Stimulated activated CD8-positive, alpha-beta memory T cell treated with anti-CD3 and anti-CD28 coated beads, Interleukin-7, amount 100 ng/mL, for 24 hours (primary cell): ENCODE measurements around the gene DOP1A.

Experiments
- DNase-seq: peaks from one replicate; pipeline ENCODE4 v3.0.0-alpha.2; 2020; ENCODE audit warnings: low read depth

DOP1A gene, protein sequence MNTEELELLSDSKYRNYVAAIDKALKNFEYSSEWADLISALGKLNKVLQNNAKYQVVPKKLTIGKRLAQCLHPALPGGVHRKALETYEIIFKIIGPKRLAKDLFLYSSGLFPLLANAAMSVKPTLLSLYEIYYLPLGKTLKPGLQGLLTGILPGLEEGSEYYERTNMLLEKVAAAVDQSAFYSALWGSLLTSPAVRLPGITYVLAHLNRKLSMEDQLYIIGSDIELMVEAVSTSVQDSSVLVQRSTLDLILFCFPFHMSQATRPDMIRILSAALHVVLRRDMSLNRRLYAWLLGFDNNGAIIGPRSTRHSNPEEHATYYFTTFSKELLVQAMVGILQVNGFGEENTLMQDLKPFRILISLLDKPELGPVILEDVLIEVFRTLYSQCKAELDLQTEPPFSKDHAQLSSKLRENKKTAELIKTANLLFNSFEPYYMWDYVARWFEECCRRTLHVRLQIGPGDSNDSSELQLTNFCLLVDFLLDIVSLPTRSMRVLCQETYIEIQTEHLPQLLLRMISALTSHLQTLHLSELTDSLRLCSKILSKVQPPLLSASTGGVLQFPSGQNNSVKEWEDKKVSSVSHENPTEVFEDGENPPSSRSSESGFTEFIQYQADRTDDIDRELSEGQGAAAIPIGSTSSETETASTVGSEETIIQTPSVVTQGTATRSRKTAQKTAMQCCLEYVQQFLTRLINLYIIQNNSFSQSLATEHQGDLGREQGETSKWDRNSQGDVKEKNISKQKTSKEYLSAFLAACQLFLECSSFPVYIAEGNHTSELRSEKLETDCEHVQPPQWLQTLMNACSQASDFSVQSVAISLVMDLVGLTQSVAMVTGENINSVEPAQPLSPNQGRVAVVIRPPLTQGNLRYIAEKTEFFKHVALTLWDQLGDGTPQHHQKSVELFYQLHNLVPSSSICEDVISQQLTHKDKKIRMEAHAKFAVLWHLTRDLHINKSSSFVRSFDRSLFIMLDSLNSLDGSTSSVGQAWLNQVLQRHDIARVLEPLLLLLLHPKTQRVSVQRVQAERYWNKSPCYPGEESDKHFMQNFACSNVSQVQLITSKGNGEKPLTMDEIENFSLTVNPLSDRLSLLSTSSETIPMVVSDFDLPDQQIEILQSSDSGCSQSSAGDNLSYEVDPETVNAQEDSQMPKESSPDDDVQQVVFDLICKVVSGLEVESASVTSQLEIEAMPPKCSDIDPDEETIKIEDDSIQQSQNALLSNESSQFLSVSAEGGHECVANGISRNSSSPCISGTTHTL (N-terminal part only)

DNA sequence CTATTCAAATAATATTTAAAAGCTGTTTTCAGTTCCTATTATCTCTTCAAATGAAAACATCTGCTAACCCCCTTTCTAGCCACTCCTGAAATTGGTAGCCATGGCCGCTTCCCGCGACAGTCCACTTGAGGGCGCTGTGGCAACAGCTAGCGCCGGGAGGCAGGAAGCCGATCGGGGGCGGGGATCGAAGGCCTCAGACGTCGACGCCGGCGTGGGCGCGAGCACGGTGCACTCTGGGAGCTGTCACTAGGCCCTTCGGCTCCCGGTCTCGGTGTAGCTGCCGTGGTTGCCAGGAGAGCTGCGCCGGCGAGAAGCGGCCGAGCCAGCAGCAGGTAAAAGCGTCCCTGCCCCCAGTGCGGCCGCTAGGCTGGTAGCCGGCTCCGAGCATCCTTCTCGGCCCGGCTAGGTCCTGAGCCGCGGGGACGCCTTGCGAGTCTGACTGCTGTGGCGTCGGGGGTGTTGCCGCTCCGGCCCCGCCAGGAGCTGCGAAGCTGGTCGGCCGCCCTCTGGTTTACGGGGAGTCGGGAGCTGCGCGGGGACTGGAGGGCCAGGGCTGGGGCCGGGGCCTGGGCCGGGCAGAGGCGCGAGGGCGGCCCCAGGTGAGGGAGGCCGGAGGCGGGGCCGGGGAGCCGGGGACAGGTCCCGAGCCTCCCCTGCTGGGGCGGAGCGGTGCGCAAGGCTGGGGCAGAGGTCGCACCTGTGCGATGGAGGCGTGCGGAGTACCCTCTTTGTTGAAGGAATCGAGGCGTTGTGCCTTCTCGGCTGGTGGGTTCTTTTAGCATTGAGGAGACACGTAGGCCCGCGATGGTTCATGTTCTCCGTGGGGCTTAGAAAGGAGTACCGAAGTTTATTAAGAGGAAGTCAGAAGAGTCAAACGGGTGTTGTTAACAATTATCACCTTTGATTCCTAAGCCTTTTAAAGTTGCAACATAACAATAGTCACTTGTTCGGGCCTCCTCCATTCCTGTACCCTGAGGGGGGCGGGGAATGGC, at the start of gene DOP1A:
Gene DOP1A, plus strand, starts transcription at position 224 of the 992 bp plus-strand sequence. CDS start 29,307 bp downstream, outside the sequence.
- DNase-seq = peak; percentile 95

DNA sequence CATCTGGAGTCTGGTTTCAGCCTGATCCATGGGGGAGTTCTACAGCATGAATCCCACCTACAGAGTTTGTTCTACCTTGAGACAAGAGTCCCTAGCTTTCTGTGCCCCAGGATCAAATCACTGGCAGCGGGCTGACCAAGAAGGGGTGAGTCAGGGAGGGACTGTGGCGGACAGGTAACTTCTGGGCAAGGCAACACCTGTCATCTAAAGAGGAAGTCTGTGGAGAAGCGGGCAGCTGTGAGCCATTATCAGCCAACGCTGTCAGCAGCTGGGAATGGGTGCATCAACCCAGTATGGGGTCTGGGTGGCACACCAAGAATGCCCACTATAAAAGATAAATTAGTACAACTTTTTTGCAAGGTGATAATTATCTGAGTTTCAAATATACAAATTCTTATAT, 47.7 kb upstream of the DOP1A start:
- DNase-seq = no peak

DNA sequence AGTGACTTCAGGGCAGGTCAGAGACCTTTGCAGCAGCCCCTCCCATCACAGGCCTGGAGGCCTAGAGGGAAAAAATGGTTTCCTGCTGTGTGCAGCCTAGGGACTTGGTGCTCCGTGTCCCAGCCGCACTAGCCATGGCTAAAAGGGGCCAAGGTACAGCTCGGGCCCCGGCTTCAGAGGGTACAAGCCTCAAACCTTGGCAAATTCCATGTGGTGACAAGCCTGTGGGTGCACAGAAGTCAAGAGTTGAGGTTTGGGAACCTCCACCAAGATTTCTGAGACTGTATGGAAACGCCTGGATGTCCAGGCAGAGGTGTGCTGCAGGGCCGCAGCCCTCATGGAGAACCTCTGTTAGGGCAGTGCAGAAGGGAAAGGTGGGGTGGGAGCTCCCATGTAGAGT, 35.8 kb upstream of the DOP1A start:
- DNase-seq = no peak

DNA sequence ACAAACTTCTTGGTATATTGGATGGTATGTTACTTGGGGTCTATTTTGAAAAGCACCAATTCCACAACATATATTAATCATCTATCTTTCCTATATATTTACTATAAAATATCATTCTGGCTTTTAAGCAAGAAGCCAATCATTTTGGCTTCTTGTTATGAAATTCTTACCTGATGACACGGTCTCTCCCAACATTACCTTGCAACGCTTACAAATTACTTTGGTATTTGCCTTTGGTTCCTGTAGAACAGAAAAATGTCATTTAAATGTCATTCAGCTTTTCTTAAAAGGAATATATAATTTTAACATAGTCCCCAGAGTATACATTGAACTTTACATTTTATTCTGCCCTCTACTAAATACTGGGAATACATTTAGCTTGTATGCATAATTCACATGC, 29.2 kb upstream of the DOP1A start:
- DNase-seq = no peak

DNA sequence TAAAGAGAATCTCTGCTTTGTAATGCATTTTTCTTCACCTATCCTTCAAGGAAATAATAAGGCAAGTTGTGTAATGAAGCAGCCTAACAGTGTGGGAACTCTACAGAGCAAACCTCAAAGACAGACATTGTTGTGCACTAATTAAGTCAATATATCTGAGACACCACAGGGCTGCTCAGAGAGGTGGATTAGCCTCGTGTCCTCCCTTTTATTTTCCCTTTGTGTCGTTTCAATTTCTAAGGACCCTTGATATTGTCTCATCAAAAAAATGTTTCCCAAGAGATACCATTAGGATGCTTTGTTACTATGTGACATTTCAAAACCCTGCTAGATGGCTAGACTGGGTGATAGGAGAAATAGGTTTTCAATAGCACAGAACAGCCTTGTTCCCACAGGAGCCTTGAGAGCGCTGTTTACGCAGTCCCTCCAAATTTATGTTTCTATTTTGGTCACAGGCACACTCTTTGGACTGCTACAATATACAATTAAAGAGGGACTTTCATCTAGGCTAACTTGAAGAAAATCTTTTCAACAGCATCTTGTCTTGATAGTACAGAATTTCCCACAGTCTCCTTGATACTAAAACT, 24.9 kb upstream of the DOP1A start:
- DNase-seq = no peak

DNA sequence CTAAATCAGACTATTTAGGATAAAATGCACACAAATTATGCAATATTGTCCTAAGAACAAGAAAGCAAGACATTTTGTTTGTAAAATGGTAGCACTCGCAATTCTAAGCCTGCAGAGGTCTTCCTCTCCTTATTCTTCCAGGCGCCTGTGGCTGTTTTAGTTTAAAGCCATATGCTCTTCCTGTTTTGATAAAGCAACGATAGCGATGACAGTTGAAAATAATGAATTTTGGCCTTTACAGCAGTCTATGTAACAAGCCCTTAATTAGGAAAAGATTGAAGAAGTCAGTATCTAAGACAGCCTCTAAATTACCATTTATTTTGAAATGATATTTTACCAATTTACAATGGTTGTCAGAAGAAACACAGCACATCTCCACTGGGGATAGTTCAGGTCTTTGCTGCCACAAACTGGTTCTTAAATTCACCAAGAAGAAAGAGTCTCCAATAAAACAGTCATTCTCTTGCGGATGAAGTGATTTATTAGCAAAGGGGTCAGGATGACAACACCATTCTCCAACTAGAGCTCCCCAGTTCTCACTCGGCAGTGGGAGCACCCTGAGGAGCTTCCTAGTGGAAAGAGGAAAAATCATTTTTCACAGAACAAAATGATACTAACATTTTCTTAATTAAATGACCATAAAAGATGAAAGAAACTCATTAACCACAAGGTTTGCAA, 23.2 kb upstream of the DOP1A start:
- DNase-seq = no peak

DNA sequence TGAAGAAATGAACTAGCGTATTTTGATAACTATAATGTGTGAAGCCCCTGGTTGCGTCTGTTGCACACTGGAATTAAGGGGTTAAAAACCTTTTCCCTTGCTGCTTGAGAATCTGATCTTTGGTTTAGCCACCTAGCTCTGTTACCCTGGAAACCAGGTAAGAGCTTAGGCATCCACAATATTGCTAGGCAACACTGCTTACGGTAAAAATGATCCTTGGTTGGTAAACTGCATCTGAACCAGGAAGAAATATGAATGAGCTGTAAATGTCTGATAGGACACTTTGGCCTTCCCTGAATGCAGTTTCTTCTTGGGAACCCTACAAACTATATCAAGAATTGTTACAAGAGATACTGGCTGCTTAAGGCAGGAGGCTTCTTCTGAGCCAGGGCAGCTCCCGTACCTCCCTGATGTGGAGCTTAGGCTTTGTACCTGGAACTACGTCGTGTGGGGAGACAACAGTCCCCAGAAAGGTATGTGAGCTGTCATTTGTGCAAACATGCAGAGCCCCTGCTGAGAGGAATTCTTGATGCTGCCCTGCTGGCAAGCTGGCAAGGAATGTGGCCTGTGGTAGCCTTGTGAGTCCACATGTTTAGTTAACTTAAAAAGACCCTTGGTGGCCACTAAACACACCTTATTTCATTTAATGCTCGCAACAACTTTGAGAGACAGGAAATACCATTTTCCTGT, 20.3 kb upstream of the DOP1A start:
- no peak for DNase-seq

DNA sequence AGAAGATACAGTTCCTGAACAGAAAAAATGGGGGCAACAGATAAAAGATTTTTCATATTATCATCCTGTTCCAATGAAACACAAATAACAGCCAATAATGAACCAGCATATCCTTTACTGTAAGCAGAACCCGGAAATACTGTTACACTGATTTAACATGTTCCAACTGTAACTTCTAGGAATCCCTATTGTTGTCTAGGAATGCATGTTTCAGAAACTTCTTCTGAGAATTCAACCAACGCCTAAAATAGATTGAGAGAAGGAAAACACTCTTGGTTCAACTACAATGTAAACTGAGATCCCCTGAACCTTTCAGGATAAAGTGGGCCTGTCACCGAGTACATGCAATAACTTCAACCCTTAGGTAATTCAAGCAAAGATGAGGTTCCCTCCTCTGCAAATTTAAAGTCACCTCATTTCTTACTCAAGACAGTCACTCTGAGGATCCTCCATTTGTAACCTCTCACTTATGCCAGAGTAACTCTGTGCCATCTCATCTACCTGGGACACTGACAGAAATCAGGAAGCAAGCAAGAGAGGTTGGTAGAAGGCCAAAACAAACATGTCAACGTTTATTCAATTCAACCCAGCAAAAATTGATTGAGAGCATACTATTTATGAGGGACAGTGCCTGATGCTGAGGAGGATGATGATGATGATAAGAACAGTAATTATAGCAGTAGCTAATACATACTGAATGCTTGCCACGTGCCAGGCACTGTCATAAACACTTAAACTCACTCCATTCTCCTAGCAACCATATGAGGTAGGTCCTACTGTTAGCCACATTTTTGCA, 15.9 kb upstream of the DOP1A start:
- DNase-seq = no peak

DNA sequence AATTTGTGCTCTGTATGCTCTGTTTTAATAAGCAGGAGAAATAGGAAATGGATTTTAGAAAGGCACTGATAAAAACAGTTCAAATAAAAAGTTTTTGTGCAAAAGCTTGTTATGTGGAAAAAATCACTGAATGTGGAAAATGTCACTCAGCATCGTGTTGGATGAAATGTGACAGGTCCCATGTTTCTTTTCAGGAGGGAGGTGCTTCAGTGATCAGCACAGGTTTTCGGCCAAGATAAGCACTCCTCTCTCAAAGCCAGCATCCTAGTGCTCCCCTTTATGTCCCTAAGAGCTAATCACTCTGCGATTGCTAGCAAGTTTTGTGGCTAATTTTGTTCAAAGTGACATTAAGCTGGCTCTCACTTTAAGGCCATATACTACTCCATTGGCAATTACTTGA, 13.8 kb upstream of the DOP1A start:
- no peak for DNase-seq

DNA sequence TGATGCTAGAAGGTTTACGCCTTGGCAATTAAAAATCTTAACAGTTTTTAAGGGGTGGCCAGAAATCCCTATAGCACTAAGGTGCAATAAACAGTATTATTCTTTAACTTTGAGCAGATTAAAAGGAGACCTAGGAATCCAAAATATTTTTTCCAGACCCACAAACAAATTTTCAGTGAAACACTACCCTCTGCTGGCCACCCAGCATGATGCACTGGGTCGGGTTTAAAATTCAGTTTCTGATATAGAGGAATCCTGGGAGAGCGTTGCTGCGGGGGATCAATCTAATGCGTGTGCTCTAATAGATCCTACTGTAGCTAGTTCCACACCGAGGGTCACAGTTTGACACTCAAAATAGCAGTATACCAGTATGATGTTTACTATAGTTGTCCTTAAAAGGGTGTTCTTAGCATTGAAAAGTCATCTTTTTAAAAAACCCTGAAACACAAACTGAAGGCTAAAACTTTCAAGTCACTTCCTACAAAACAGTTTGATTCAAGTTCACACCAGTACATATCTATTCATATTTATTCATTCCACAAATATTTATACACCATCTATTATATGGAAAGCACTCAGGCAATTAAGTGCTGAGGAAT, 12.0 kb upstream of the DOP1A start:
- no peak for DNase-seq

DNA sequence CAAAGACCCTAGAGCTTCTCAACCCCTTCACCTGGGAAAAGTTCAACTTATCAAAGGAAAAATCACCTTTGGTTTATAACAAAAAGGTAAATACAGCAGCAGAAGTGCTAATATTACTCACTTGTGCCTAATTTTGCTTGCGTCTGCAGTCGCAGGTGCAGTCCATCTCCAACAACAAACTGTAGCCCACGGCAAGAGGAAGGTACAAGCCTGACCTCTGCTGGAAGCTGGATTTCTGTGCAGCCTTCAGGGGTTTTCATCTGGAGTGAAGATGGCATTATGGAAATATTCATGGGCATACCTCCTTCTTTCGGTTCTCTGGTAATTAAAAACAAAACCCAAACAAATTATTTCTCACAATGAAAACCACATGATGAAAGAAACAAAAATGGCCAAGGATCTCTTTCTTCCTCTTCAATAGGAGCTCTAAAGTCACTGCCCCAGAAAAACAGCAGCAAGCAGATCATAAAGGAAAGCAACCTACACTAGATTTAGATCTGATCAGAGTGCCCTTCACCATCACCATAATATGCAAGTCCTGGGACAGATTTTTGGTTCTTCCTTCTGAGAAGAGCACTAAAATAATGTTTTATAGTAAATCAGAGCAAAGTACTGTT, 9.7 kb upstream of the DOP1A start:
- no peak for DNase-seq

DNA sequence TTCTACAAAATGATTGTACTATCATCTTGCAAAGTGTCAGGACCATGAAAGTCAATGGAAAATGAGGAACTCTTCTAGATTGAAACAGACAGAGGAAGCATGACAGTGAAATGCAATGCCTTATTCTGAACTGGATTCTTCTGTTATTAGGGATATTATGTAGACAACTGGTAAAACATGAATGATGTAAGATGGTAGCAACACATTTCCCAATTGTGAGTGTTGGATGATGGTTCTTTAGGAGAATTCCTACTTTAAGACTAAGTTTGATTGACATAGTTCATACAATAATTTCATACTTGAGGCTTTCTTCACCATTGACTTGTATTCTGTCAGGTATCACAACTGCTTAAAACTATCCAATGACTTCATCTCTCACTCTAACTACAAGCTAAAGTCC, 6.3 kb upstream of the DOP1A start:
- no peak for DNase-seq

DNA sequence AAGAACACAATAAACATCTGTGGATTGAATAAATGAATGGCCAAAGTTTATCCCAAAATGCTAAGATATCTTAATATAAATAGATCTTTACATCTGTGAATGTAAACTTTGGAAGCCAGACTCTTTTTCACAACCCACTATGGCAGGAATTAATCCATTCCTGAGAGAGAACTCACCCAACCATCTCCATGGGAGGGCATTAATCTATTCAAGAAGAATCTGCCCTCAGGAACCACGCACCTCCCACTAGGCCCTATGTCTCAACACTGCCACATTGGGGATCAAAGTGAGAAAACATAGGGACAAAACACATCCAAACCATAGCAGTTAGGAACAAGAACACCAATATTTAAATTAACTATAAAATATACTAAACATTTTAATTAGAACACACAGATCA, 5.2 kb upstream of the DOP1A start:
- DNase-seq = no peak

DNA sequence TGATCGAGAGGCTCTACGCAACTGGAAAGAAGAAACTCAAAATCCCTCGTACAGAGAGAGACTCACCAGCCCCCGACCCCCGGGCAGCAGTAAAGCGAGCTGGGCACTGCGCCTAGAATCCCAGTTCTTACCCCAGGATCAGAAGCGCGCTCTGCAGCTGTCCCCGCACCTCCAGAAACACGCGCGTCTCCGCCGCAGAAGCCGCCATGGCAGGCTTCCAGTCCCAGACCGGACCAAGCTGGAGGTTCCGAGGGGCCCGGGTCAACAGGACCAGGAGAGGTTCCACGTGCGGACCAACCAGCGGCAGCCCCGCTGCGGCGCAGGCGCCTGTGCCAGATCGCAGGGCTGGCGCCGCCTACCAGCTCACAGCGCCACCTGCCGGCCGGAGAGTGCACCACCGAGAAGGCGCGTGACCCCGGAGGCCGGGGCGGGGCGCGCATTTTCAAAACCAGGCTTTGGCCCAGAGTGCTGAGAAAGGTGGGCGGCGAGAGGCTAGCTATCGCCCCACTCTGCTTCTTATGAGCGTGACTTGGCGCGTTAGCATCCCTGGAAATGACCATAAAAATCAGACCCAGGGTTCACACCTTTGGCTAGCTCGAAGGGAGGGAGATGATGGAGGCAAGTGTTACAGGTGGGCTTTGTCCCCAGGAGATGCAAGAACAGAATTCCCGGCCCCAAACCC, 1.8 kb upstream of the DOP1A start, which contains the start of gene UBE3D:
Gene UBE3D, minus strand, starts transcription at position 331 of the 682 bp plus-strand sequence. Its CDS starts 123 bp downstream, at position 208.
- peak; percentile 92 for DNase-seq

DNA sequence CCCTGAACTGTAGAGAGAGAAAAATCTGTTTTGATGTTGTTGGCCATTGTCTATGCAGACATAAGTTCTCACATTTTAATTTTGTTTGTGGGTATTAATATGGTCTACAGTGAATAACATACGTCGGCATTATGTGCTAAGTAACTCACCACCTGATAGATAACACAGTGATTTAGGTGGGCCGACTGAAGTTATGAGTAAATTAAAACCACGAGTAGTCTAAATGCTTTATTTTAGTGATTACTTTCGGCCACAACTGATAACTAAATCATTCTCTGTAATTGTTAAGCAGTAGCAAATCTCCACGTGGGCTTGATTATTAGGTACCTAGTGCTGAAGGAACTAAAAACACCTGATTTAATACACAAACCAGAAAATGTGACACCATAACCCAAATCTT, 1.1 kb downstream of the DOP1A start:
- DNase-seq = no peak

DNA sequence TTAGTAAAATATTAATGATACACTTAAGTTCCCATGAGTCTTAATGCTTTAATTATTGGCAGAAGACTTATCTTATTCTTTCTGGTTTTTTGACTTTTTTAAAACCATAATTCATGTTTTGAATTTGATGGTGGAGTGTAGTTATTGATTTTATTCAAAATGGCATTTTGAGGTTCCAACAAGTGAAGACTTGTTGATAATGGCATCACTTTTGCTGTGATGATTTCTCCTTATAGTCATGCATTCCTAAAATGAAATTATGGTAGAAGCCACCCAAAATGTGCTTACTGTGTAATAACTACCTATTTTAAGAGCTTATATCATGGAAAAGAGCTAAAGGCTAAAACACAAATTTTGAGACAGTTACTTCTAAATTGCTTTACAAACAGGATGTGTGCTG, 2.2 kb downstream of the DOP1A start:
- DNase-seq = no peak

DNA sequence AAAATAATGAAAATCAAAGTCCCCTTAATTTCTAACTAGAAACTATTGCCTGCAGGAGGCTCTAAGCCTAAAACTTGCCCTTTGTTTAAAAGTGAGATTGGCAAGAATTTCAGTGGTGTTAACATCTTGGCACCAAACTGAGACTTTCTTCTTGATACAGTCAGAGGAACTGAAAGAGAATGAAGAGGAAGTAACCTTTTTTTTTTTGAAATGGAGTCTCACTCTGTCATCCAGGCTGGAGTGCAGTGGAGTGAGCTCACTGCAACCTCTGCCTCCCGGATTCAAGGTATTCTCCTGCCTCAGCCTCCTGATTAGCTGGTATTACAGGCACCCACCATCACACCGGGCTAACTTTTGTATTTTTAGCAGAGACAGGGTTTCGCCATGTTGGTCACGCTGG, 3.6 kb downstream of the DOP1A start:
- no peak for DNase-seq
